UCSD-AML1 (cell line): Measurements from ENCODE around the gene ELF5.

Source experiments
- DNase-seq: peaks from one replicate; lab custom pipeline; 2025; ENCODE audit not compliant: unreplicated experiment; lab: John Stamatoyannopoulos, UW

Gene ELF5

GRCh38 chr11:34458525-34458924, 55.1 kb downstream of the ELF5 start:
- DNase-seq, result no peak

GRCh38 chr11:34457607-34458006, 56.0 kb downstream of the ELF5 start:
- no peak for DNase-seq

- DNase-seq, result no peak
Observed at GRCh38 chr11:34454308-34455032, 59.1 kb downstream of the ELF5 start.

DNA sequence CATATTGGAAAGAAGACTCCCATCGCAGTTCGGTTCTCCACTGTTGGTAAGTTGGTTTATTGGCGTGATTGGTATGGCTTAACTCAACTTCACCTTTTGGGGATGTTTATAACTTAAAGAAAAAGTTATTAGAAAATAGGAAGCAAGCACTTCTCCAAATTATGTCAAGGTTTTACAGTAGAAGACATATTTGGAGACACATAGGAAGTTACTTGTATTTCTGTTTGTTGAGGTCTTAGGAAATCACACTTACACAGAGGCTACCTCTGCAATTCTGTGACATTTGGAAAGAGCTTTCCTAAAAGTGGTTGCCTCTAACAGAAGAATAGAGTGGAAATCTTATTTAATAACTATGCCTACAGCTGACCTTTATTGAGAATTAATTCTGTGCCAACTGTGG, 62.5 kb downstream of the ELF5 start:
- DNase-seq, result no peak

DNA sequence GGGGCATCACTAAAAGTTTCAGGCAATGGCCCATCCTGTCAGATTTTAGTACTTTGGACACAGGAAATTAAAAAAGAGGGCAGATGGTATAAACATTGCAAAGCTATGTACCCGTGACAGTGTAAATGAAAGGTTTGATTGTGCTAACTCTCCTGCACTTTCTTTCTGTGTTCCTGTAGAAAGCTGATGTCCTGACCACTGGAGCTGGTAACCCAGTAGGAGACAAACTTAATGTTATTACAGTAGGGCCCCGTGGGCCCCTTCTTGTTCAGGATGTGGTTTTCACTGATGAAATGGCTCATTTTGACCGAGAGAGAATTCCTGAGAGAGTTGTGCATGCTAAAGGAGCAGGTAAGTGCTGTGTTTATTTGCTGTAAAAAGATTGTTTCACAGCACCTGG, 64.6 kb downstream of the ELF5 start:
- DNase-seq, result peak; percentile 28

GRCh38 chr11:34448223-34448994, 65.2 kb downstream of the ELF5 start:
- no peak for DNase-seq

- no peak for DNase-seq
Observed at GRCh38 chr11:34447044-34447443, 66.5 kb downstream of the ELF5 start.

GRCh38 chr11:34446386-34446785, 67.2 kb downstream of the ELF5 start:
- no peak for DNase-seq

DNA sequence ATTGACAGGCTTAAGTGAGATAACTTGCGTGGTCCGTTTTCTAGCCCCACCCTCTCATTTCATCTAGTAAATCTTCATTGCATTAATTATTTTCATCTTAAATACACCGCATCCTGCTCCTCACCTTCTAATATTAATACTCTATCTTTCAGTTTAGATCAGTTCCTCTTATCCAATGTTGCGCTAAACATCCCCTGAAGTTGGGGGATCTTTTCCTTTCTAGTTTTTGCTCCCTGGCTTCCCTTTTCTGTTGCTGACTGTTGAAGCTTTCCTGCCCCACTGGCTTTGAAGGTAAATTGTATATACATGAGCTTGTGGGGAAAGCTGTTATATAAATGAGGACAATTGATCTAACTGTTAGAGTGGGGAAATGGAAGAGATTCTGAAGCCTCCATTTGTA, 67.6 kb downstream of the ELF5 start:
- no peak for DNase-seq

- no peak for DNase-seq
Observed at GRCh38 chr11:34444428-34444827, 69.2 kb downstream of the ELF5 start.

- DNase-seq, result no peak
Observed at GRCh38 chr11:34443136-34443535, 70.5 kb downstream of the ELF5 start.

- DNase-seq, result no peak
Observed at GRCh38 chr11:34441814-34442213, 71.8 kb downstream of the ELF5 start.

GRCh38 chr11:34439610-34440198, 73.9 kb downstream of the ELF5 start:
- DNase-seq, result no peak

GRCh38 chr11:34438529-34439507, 74.8 kb downstream of the ELF5 start, which contains the start of gene CAT:
CAT (plus strand) TSS chr11:34438934; CDS start chr11:34439014, 80 bp downstream.
- DNase-seq, result peak; percentile 91

DNA sequence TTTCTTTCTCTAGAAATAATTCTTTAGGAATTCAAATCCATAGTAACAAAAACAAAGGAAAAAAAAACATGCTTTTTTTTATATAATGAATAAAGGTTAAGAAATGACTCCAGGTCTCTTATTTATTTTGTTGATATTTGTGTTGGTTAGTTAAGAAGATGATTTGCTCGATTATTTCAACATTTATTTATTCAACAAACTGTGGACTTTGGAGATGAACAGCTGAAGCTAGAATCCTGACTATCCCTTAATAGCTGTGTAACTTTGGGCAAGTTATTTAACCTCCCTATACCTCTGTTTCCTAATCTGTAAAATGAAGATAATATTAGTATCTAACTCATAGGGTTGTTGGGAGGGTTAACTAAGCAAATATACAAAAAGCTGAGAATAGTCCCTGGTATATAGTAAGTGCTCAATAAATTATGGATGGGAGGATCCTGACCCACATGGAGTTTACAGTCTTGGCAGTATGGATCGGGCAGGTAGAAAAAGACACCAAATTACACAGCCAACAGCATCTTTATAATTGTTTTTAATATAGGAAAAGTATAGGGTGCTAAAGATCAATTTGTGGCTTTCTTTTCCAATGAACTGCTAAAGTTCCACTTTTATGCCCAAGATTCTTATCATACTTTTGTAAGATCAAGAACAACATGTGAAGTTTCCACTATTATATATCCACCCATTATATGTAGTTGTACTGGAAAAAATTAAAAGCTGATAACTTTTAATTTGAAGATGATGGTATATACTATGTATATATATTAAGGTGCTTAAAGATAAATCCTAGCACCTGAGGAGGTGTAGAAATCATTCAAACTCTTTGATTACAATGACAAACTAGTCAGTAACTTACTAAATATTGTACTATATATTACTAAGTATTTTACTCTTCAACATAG, 76.1 kb downstream of the ELF5 start:
- no peak for DNase-seq

GRCh38 chr11:34433899-34434298, 79.7 kb downstream of the ELF5 start:
- DNase-seq, result no peak

GRCh38 chr11:34432822-34433221, 80.8 kb downstream of the ELF5 start:
- DNase-seq, result peak; percentile 23

DNA sequence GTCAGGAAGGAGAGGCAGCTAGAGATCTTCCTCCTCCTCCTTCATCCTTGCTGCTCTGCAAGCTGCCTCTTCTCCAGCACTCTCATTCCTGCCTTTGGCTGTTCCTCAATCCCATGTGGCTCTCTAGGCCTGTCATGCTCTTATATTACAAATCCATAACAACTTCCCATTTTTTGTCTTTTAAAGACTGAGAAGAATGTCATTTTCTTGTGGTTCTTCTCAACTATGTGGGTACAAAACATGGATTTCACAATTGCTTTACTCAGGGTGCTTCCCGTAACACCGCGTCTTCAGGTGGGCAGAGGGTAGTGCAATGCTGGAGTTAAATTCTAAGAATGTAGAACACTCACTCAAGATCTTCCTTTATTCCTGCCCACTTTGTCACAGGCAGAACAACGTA, 81.6 kb downstream of the ELF5 start:
- no peak for DNase-seq
